ENCODE measurements around the gene SPIRE1.

SPIRE1 gene

DNA sequence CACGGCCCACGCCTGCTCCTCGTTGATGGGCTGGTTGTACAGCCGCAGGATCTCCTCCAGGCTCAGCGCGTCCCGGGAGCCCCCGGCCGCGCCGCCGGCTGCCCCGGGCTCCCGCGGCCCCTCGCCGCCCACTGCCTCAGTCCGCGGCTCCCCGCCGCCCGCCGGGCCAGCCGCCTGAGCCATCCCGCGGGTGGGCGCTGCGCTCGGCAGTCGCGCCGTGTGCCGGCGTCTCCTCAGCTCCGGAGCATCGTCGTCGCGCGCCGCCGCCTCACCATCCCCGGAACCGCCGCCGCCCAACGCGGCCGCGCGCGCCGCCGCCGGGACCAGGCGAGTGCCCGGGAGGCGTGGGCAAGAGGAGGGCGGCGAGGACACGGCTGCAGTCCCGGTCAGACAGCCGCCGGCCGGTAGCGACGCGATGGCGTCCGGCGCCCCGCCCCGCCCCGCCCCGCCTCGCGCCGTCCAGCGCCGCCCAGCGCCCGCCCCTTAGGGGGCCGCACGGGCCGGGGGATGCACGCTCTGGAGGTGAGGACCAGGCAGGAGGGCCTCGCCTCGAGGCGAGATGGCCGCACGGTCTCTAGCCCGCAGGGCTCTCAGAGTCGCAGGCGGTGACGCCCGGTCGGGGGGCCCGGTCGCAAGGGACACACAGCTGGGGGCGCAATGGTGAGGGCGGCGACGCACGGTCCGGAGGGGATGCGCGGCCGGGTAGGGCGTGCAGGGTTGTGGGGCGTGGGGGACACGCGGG, at the start of gene SPIRE1:
Gene SPIRE1, minus strand, starts transcription at position 424 of the 742 bp plus-strand sequence. Its CDS starts 241 bp downstream, at position 183.
- Histone ChIP-seq H3K9me3 (ENCODE audit: control insufficient read depth, low read length) (no peaks in the 10 kb centered on the region), H3K4me3 (ENCODE audit: low read length) (peak within 1 kb of the TSS; percentile 97), H3K4me1 (ENCODE audit: control insufficient read depth, insufficient read depth, low read length) (peaks cover 26% of the 10 kb centered on the region), H3K9ac (ENCODE audit: low read length) (peak within 1 kb of the TSS; percentile 95), H3K36me3 (ENCODE audit: control insufficient read depth, insufficient read depth, low read length, severe bottlenecking) (no peaks in the 10 kb centered on the region), H3K27me3 (replicated peaks; ENCODE audit: control insufficient read depth, insufficient read depth, low read length) (no peaks in the 10 kb centered on the region)
- peak; percentile 88 for DNase-seq (ENCODE audit: low read depth)

DNA sequence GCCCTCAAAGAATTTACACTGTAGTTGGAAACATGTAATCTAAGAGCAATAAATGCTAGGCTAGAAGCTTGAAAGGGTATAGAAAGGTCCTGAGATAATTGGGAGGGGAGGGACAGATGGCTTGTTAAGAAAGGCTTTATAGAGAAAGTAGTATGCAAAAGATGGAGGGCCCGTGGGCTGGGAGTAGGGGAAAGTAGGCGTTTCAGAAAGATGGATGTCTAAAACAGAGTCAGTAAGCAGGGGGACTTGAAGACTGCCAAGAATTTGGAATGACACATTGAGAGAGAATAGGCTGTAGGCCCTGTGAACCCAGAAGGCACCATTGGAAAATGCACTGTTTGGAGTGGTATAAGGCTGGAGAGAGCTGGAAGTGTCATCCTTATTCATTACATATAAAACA, 45.8 kb upstream of the SPIRE1 start:
- peaks cover 23% of the 10 kb centered on the region for H3K36me3 ChIP-seq (ENCODE audit: control insufficient read depth, insufficient read depth, low read length, severe bottlenecking)
- peak; percentile 46 for DNase-seq (ENCODE audit: low read depth)
- H3K9ac ChIP-seq (ENCODE audit: low read length) = peak overlapping the region; percentile 100
- peaks cover 32% of the 10 kb centered on the region for H3K4me1 ChIP-seq (ENCODE audit: control insufficient read depth, insufficient read depth, low read length)
- peak overlapping the region; percentile 100 for H3K4me3 ChIP-seq (ENCODE audit: low read length)
- H3K9me3 ChIP-seq (ENCODE audit: control insufficient read depth, low read length) = no peaks in the 10 kb centered on the region
- H3K27me3 ChIP-seq (replicated peaks; ENCODE audit: control insufficient read depth, insufficient read depth, low read length) = no peaks in the 10 kb centered on the region

- Histone ChIP-seq H3K4me3 (ENCODE audit: low read length) (peak overlapping the region; percentile 100), H3K9ac (ENCODE audit: low read length) (peak overlapping the region; percentile 100), H3K9me3 (ENCODE audit: control insufficient read depth, low read length) (no peaks in the 10 kb centered on the region), H3K27me3 (replicated peaks; ENCODE audit: control insufficient read depth, insufficient read depth, low read length) (no peaks in the 10 kb centered on the region), H3K4me1 (ENCODE audit: control insufficient read depth, insufficient read depth, low read length) (peaks cover 32% of the 10 kb centered on the region), H3K36me3 (ENCODE audit: control insufficient read depth, insufficient read depth, low read length, severe bottlenecking) (peaks cover 20% of the 10 kb centered on the region)
- no peak for DNase-seq (ENCODE audit: low read depth)
Observed at GRCh38 chr18:12703096-12703567, 45.2 kb upstream of the SPIRE1 start.

DNA sequence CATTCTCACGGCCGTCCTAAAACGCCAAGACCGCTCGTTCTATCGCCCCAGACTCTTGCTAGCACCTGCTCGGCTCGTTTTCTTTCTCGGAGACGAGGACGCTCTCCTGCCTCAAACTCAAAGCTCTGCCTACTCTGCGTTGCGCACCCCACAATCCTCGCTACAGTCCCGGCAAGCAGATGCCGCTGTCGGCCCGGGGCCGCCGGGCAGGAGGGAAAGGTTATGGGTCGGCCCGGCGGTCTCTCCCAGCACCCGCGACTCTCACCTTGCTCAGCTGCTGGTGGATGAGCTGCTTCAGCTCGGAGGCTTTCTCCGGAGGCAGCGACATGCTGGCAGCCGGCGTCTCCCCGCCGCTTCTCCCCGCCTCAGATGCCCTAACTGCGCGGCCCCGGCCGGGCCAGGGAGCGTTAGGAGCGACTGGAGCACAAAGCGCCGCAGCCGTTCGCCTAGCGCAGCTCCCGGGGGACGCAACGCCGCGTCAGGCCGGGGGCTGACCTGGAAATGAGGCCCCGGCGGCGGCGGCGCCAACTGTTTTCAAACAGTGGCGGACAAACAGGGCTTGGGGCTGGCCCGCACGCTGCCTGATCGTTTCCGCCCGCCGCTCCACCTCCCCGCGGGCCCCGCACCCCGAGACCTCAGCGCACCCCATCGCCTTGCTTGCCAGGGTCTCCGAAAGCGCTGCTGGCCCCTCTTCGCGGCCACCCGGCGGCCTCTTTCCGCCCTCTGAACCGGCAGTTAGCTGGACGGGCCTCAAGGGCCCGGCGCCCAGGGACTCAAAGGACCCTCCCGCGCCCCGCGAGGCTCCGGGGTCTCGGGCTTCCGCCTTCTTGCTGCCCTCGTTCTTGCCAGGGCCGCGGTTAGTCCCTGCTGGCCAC, 44.6 kb upstream of the SPIRE1 start, which contains the start of the genes CEP76 and PSMG2:
Gene CEP76, minus strand, starts transcription at position 503 of the 875 bp plus-strand sequence. Its CDS starts 175 bp downstream, at position 328.
Gene PSMG2, plus strand, starts transcription at position 822 of the 875 bp plus-strand sequence. CDS start 66 bp downstream, outside the sequence.
- H3K4me3 ChIP-seq (ENCODE audit: low read length) = peak within 1 kb of the TSS; percentile 100
- no peaks in the 10 kb centered on the region for H3K9me3 ChIP-seq (ENCODE audit: control insufficient read depth, low read length)
- peaks cover 32% of the 10 kb centered on the region for H3K4me1 ChIP-seq (ENCODE audit: control insufficient read depth, insufficient read depth, low read length)
- peak within 1 kb of the TSS; percentile 100 for H3K9ac ChIP-seq (ENCODE audit: low read length)
- H3K27me3 ChIP-seq (replicated peaks; ENCODE audit: control insufficient read depth, insufficient read depth, low read length) = no peaks in the 10 kb centered on the region
- peaks cover 14% of the 10 kb centered on the region for H3K36me3 ChIP-seq (ENCODE audit: control insufficient read depth, insufficient read depth, low read length, severe bottlenecking)
- peak; percentile 97 for DNase-seq (ENCODE audit: low read depth)

DNA sequence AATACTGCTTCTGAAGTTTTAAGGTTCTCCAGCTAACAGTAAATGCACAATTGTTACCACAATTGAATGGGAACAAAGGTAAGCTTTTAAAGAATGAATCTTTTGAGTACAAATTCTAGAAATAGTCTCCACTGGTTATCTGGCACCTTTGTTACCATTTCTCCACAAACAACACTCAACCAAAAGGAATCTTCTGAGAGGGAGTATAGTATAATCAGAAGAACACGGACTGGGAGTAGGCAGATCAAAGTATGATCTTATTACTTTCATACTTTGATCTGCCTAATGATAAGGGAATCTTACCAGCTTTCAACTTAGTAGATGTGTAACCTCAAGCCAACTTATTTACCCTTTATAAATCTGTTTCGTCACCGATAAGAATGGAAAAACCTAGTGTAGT, 43.3 kb upstream of the SPIRE1 start:
- DNase-seq (ENCODE audit: low read depth) = peak; percentile 13
- peaks cover 12% of the 10 kb centered on the region for H3K36me3 ChIP-seq (ENCODE audit: control insufficient read depth, insufficient read depth, low read length, severe bottlenecking)
- H3K27me3 ChIP-seq (replicated peaks; ENCODE audit: control insufficient read depth, insufficient read depth, low read length) = no peaks in the 10 kb centered on the region
- H3K4me1 ChIP-seq (ENCODE audit: control insufficient read depth, insufficient read depth, low read length) = peaks cover 32% of the 10 kb centered on the region
- H3K9ac ChIP-seq (ENCODE audit: low read length) = peak overlapping the region; percentile 100
- H3K9me3 ChIP-seq (ENCODE audit: control insufficient read depth, low read length) = no peaks in the 10 kb centered on the region
- H3K4me3 ChIP-seq (ENCODE audit: low read length) = peak overlapping the region; percentile 100

DNA sequence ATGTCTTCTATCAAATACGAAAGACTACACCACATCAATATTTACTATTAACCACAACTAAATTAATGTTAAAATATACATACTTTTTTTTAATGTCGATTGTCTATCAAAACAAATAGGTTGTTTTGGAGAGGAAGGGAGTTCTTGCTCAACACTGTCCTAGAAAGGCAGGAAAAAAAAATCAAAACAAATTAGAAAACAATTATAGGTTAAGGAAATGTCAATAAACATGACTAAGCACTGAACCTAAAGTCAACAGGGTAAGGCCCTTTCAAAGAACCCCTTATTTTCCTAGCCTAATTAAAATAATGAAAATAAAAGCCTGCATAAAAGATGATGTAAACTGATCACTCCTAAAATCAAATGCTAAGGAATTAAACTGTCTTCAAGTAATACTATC, 41.8 kb upstream of the SPIRE1 start:
- Histone ChIP-seq H3K4me3 (ENCODE audit: low read length) (no peak overlapping the region), H3K27me3 (replicated peaks; ENCODE audit: control insufficient read depth, insufficient read depth, low read length) (no peaks in the 10 kb centered on the region), H3K9ac (ENCODE audit: low read length) (no peak overlapping the region), H3K4me1 (ENCODE audit: control insufficient read depth, insufficient read depth, low read length) (peaks cover 28% of the 10 kb centered on the region), H3K36me3 (ENCODE audit: control insufficient read depth, insufficient read depth, low read length, severe bottlenecking) (peaks cover 12% of the 10 kb centered on the region), H3K9me3 (ENCODE audit: control insufficient read depth, low read length) (no peaks in the 10 kb centered on the region)
- DNase-seq (ENCODE audit: low read depth) = no peak

DNA sequence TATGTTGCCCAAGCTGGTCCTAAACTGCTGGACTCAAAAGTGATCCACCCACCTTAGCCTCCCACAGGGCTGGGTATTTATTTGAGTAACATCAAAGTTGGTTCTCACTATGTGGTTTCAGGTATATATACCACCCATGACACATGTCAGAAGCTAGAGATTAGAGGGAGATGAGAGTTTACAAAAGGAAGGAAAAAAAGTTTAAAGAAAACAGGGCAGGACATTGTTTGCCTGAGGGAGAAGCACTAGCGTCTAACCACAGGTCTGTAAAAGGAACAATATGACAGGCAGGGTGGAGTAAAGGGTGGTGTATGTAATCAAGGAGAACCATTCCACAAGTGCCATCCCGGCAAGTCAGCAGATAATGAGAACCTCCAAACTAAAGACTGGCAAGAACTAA, 36.1 kb upstream of the SPIRE1 start:
- Histone ChIP-seq H3K36me3 (ENCODE audit: control insufficient read depth, insufficient read depth, low read length, severe bottlenecking) (peaks cover 14% of the 10 kb centered on the region), H3K4me3 (ENCODE audit: low read length) (no peak overlapping the region), H3K9me3 (ENCODE audit: control insufficient read depth, low read length) (no peaks in the 10 kb centered on the region), H3K27me3 (replicated peaks; ENCODE audit: control insufficient read depth, insufficient read depth, low read length) (no peaks in the 10 kb centered on the region), H3K9ac (ENCODE audit: low read length) (no peak overlapping the region), H3K4me1 (ENCODE audit: control insufficient read depth, insufficient read depth, low read length) (no peaks in the 10 kb centered on the region)
- DNase-seq (ENCODE audit: low read depth) = peak; percentile 22

- DNase-seq (ENCODE audit: low read depth) = no peak
- H3K9me3 ChIP-seq (ENCODE audit: control insufficient read depth, low read length) = no peaks in the 10 kb centered on the region
- no peaks in the 10 kb centered on the region for H3K27me3 ChIP-seq (replicated peaks; ENCODE audit: control insufficient read depth, insufficient read depth, low read length)
- H3K9ac ChIP-seq (ENCODE audit: low read length) = no peak overlapping the region
- H3K4me1 ChIP-seq (ENCODE audit: control insufficient read depth, insufficient read depth, low read length) = no peaks in the 10 kb centered on the region
- no peak overlapping the region for H3K4me3 ChIP-seq (ENCODE audit: low read length)
- H3K36me3 ChIP-seq (ENCODE audit: control insufficient read depth, insufficient read depth, low read length, severe bottlenecking) = peaks cover 11% of the 10 kb centered on the region
Observed at GRCh38 chr18:12692206-12692605, 34.3 kb upstream of the SPIRE1 start.

GRCh38 chr18:12689256-12689850, 31.4 kb upstream of the SPIRE1 start:
- no peaks in the 10 kb centered on the region for H3K4me1 ChIP-seq (ENCODE audit: control insufficient read depth, insufficient read depth, low read length)
- H3K4me3 ChIP-seq (ENCODE audit: low read length) = no peak overlapping the region
- H3K27me3 ChIP-seq (replicated peaks; ENCODE audit: control insufficient read depth, insufficient read depth, low read length) = no peaks in the 10 kb centered on the region
- no peak for DNase-seq (ENCODE audit: low read depth)
- no peak overlapping the region for H3K9ac ChIP-seq (ENCODE audit: low read length)
- peaks cover 7% of the 10 kb centered on the region for H3K36me3 ChIP-seq (ENCODE audit: control insufficient read depth, insufficient read depth, low read length, severe bottlenecking)
- no peaks in the 10 kb centered on the region for H3K9me3 ChIP-seq (ENCODE audit: control insufficient read depth, low read length)

DNA sequence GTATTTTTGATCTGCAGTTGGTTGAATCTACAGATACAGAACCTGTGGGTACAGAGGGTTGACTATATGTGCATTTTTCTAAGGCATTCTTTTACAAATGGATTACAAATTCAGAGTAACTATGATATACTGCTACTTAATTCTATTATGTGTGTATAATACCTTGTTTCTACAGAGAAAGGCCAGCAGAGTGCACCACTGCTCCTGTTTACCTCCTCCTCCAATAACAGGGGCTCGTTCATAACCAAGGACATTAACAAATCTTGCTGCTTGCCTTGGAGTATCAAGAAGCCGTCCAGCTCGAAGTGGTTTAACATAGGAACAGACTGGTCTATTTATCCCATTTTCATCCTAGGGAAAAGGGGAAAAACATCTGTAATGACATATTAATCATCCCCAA, 28.2 kb upstream of the SPIRE1 start:
- H3K9me3 ChIP-seq (ENCODE audit: control insufficient read depth, low read length) = no peaks in the 10 kb centered on the region
- H3K4me1 ChIP-seq (ENCODE audit: control insufficient read depth, insufficient read depth, low read length) = no peaks in the 10 kb centered on the region
- peaks cover 4% of the 10 kb centered on the region for H3K36me3 ChIP-seq (ENCODE audit: control insufficient read depth, insufficient read depth, low read length, severe bottlenecking)
- no peak overlapping the region for H3K4me3 ChIP-seq (ENCODE audit: low read length)
- DNase-seq (ENCODE audit: low read depth) = no peak
- H3K9ac ChIP-seq (ENCODE audit: low read length) = no peak overlapping the region
- H3K27me3 ChIP-seq (replicated peaks; ENCODE audit: control insufficient read depth, insufficient read depth, low read length) = no peaks in the 10 kb centered on the region
